ENCODE results near the gene PLEKHG3. TPM values are rescaled to one million over a fixed set of nuclear protein-coding genes. Genes with fewer than 3 reads are reported as not detected.

The PLEKHG3 gene
- total and polyA plus RNA-seq, 2 of the 13 experiments (the other 11 are each of a cell fraction or from before 2014, with no cell fraction given): 7.1 to 9.8 TPM

DNA sequence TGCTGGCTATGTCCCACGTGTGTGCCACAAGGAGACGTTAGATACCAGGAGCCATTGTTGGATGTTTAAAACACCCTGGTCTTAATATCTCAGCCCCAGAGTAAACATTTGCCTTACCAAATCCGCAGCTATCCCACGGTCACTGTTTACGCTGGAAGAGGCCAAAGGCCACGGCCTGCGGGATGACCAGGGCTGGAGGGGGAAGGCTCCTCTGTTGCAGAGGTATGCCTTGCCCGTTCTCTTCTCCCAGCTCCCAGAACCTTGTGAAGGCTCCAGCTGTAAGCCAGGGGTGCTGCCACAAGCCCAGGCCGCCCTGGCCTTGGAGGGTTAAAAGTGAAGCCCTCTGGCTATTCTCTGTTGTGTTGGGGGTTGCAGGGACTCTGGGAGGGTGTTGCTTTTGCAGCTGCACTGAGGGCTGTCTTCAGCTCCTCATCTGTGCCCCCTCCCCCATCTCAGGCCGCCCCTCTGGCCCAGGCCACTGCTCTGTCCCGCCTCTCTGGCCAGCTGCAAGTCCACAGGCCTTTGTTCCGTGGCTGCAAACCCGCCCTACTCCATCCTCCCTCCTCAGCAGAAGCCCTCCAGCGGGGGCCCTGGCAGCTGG is 2.5 kb downstream of the PLEKHG3 start (continued):
- no peak for TF ChIP-seq HMGA1 (CRISPR knock-in tag; conservative IDR thresholded peaks at IDR 0.05)
- peak; percentile 68 for TF ChIP-seq NR2C2 (CRISPR knock-in tag; IDR thresholded peaks at IDR 0.05; ENCODE audit: borderline replicate concordance)
- TF ChIP-seq ZNF691 (CRISPR knock-in tag; IDR thresholded peaks at IDR 0.05; ENCODE audit: borderline replicate concordance, low read depth): no peak
- 0 out of 2 replicates have a peak, but pooled peaks have one; percentile 50 for TF ChIP-seq TGIF2 (CRISPR knock-in tag; IDR thresholded peaks at IDR 0.05)
- no peak for TF ChIP-seq KLF9 (CRISPR knock-in tag; IDR thresholded peaks at IDR 0.05; ENCODE audit: low read depth)
- peak; percentile 18; the same call in 1 of the 2 replicates for TF ChIP-seq KDM3A (CRISPR knock-in tag; IDR thresholded peaks at IDR 0.05; ENCODE audit: low read depth)
- peak; percentile 46; the same call in 1 of the 2 replicates for TF ChIP-seq KDM2A (CRISPR knock-in tag; IDR thresholded peaks at IDR 0.05; ENCODE audit: borderline replicate concordance, low read depth)
- TF ChIP-seq ZNF564 (CRISPR knock-in tag; IDR thresholded peaks at IDR 0.05): no peak
- TF ChIP-seq SOX6 (IDR thresholded peaks at IDR 0.05): no peak
- peak; percentile 79 for TF ChIP-seq SOX6 (CRISPR knock-in tag; IDR thresholded peaks at IDR 0.05)
- no peak for TF ChIP-seq ZEB1 (IDR thresholded peaks at IDR 0.05; ENCODE audit: insufficient replicate concordance, low read depth)
- no peak for TF ChIP-seq ZNF383 (CRISPR knock-in tag; IDR thresholded peaks at IDR 0.05; ENCODE audit: borderline replicate concordance)
- TF ChIP-seq ATF7 (IDR thresholded peaks at IDR 0.05): no peak
- TF ChIP-seq ATF7 (CRISPR knock-in tag; IDR thresholded peaks at IDR 0.05): no peak
- peak; percentile 79; the same call in 1 of the 2 replicates for TF ChIP-seq ZNF264 (CRISPR knock-in tag; IDR thresholded peaks at IDR 0.05)
- TF ChIP-seq, protein P1, sequence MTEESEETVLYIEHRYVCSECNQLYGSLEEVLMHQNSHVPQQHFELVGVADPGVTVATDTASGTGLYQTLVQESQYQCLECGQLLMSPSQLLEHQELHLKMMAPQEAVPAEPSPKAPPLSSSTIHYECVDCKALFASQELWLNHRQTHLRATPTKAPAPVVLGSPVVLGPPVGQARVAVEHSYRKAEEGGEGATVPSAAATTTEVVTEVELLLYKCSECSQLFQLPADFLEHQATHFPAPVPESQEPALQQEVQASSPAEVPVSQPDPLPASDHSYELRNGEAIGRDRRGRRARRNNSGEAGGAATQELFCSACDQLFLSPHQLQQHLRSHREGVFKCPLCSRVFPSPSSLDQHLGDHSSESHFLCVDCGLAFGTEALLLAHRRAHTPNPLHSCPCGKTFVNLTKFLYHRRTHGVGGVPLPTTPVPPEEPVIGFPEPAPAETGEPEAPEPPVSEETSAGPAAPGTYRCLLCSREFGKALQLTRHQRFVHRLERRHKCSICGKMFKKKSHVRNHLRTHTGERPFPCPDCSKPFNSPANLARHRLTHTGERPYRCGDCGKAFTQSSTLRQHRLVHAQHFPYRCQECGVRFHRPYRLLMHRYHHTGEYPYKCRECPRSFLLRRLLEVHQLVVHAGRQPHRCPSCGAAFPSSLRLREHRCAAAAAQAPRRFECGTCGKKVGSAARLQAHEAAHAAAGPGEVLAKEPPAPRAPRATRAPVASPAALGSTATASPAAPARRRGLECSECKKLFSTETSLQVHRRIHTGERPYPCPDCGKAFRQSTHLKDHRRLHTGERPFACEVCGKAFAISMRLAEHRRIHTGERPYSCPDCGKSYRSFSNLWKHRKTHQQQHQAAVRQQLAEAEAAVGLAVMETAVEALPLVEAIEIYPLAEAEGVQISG (CRISPR knock-in tag; IDR thresholded peaks at IDR 0.05): 0 out of 2 replicates have a peak, but pooled peaks have one; percentile 39
- no peak for TF ChIP-seq HMGXB3 (CRISPR knock-in tag; IDR thresholded peaks at IDR 0.05; ENCODE audit: borderline replicate concordance)
- TF ChIP-seq STAT5B (CRISPR knock-in tag; IDR thresholded peaks at IDR 0.05): no peak
- TF ChIP-seq, protein P2, sequence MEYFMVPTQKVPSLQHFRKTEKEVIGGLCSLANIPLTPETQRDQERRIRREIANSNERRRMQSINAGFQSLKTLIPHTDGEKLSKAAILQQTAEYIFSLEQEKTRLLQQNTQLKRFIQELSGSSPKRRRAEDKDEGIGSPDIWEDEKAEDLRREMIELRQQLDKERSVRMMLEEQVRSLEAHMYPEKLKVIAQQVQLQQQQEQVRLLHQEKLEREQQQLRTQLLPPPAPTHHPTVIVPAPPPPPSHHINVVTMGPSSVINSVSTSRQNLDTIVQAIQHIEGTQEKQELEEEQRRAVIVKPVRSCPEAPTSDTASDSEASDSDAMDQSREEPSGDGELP (IDR thresholded peaks at IDR 0.05; ENCODE audit: borderline replicate concordance, low read depth): peak; percentile 49; the same call in 1 of the 2 replicates
- TF ChIP-seq RFXAP (CRISPR knock-in tag; IDR thresholded peaks at IDR 0.05; ENCODE audit: borderline replicate concordance): peak; percentile 58; the same call in 1 of the 2 replicates
- peak; percentile 29; the same call in 1 of the 2 replicates for TF ChIP-seq MIER3 (CRISPR knock-in tag; IDR thresholded peaks at IDR 0.05; ENCODE audit: borderline replicate concordance)
